ENCODE results near the gene SSH2. TPM values are rescaled to one million over a fixed set of nuclear protein-coding genes. Genes with fewer than 3 reads are reported as not detected.
"Not testable (repeated sequence)": the region's sequence is repeated elsewhere in the genome, so short reads cannot be mapped to it uniquely, and the experiment has no call there.

The SSH2 gene
- polyA plus RNA-seq, 4 donors = 14.9 to 20.9 (median 18.2) TPM

DNA sequence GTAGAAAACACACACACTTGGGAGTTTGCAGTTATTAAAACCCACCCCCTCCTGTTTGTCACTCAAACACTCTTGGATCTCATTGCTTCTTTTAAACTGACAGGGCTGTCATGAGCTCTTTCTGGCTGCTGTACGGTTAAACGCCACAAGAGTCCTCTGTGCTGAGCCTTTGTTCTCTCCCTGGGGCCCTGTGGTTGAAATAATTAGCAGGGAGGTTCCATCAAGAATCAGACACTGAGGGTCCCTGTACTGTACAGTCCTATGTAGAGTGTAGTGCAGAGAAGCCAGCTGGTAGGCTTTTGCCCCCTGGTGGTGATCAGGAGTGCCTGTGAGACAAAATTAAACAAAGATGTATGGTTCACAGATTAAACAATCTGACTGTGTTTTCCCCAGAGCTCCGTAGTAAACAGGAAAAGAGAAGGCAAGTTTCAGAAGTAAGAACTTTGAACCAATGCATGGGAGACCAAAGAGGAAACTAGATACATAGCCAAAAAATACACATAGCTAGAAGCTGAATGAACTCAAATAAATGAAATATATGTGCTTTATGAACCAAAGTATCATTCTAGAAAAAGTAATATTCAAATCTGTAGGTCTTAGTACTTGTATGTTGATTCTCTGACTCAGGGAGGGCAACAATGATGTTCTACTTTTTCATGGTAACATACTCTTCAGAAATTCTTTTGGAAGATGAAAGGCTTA lies 1.4 kb upstream of the SSH2 start:
- DNase-seq (ENCODE audit: low read depth in 4 of 4, low spot score in 2 of 4) = peak in 2 of 4 donors; percentile 63 to 69

DNA sequence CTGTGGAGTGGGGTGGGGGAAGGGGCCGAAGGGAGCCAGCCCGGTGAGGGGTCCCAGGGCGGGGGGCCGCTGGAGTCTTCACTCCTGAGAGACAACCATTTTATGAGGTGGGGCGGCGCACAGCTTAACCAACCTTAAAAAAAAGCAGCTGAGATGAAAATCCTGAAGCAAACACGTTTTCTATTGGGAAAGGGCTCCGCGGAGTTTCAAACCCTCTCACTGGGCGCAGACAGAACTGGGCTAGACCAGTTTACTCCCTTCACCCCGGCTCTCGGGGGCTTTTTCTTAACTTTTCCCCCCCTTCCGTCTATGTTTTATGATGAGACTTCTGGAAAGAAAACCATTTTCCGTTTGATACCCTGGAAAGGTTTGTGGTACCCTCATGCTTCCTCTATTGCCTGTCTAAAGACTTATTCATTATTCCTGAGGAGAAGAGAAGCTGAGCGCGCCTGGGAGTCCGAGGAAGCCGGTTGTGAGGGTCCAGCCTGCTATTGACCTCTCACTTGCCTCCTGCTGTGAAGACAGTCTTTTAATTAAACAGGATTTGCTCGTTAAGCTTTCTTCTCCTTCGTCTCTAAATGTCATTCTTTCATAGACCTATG lies 482 bp upstream of the SSH2 start:
- DNase-seq (ENCODE audit: low read depth in 4 of 4, low spot score in 2 of 4) = no peak

DNA sequence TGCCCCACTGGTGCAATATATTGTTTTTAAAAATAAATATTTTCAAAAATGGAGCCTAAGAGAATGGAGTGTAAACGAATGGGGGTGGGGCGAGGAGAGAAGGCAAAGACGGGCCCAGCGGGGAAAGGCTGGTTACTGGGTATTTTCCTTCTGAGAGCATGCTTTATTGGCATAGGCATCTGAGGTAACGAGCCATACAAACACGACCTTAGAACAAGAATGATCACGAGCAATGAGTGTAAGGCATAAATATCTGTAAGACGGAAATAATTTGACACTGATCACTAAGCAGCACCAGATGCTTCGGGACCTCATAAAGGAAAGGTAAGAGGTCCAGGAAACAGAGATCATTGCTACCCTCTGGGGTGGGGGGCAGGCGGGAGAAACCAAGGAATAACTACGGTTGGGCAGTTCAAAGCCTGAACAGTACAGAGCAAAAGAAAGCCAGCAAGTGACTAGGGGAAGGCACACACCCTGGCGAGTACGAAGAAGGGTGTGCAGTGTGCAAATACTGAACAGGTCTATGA lies 959 bp downstream of the SSH2 start:
- peak in 1 of 4 donors; percentile 48 for DNase-seq (ENCODE audit: low read depth in 4 of 4, low spot score in 2 of 4)

DNA sequence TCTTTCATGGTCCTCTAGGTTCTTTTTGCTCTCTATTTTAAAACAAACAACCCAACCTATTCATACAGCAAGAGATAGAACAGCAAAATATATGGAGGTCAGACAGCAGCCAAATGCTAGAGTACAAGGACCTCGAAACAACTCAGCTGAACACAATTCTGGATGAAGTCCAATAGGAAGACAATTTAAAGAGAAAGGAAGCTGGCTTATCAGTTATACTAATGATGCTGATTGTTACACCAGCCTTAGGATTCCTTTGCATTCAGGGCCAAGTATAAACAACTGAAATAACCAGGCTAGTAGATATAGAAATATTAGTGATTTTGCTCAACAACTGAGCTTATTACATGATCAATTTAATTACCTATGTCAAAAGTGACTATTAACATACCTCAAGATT lies 2.5 kb downstream of the SSH2 start:
- DNase-seq (ENCODE audit: low read depth in 4 of 4, low spot score in 2 of 4) = no peak

DNA sequence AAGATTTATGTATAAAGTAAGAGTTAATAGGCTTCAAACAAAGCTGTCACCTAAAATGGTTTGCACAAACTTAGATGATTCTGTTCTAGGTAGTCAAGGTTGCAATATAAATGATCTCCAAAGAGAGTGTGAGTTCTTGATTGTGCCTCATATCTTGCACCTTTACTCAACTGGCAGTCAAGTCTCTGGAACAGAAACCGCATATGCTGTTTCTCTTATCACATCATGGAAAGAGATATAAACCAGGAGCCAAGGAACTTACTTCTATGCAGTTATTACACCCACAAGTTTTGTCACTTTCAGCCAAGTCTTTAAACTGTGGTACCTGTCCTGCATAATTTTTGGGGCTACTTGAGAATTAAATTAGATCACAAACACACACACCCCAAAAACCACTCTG lies 5.2 kb downstream of the SSH2 start:
- no peak for DNase-seq (ENCODE audit: low read depth in 4 of 4, low spot score in 2 of 4)

DNA sequence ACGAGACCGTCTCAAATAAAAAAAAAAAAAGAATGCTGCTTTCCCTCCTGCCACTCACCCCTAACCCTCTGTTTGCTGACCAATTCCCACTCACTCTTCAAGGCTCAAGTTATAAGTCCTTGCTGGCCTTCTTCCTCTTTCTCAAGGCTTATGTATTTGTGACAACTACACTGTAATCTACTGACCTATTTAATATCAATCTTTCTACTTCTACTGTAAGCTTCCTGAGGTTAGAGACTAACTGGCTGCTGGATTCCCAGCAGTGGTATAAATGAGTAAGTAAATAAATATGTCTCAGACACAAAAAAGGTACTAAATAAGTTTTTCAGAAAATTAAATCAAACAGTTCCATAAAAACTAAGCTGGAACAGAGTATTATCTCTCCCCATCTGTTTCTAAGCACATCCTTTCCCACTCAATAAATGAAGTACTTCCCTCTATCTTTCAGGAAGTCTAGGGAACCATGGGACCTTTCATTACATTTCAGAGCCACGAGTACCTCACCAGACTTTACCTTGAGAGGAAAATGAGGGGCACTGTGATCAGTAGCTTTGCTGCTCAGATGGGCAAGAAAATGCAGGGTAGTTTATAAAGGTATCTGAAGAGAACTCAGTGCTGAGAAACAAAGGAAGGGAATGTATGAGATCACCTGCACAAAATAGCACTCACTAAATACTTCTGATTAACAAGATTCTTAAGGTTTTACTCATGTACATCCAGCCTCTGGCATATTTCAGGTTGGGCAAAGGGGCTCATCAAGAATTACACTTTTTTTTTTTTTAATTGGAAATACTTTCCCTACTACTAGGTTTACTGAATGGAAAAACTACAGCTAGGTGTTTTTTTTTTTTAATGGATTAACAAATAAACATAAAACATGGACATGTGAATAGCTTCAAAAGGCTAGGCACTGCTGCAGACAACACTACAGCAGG lies 10.8 kb downstream of the SSH2 start:
- DNase-seq (ENCODE audit: low read depth in 4 of 4, low spot score in 2 of 4) = no peak

DNA sequence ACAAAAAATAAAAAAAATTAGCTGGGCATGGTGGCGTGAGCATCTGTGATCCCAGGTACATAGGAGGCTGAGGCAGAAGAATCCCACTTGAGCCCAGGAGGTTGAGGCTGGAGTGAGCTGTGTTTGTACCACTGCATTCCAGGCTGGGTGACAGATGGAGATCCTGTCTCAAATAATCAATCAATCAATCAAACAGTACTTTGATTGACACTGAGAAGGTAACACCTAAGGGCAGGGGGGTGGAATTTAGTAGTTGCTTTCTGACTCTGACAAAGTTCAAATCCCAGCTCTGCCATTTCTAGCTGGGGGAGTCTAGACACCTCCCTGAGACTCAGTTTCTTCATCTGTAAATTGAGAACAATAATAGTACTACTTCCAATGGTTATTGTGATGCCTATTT lies 12.0 kb downstream of the SSH2 start:
- DNase-seq (ENCODE audit: low read depth in 4 of 4, low spot score in 2 of 4) = no peak

DNA sequence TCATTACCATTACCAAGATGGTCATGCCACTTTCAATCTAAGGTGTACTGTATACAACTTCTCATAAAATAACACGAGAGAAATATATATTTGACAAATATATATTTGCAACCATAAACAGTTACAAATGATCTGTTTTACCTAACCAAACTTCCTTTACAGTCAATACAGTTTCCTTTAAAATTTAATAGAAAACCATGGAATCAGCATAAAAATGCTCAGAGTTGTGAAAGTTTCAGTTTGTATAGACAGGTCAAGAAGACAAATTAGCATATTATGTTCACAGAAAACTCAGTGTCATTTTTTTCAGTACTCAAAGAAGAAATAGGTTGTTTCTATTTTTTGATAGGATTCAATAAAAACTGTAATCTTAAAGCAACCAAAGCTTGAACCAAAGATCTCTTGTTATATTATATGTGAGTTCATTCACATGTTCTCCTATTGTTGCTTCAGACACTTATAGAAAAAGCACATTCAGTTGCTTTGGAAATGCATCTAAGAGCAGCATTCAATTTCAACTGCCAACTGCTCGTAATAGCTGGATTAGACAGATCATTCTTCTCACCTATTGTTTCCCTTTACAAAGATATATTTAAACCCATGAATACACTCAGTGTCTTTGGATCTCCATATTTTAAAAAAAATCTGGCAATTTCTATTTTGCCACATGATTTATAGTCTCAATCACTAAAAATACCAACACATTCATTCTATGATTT lies 15.1 kb downstream of the SSH2 start:
- DNase-seq (ENCODE audit: low read depth in 4 of 4, low spot score in 2 of 4) = no peak

DNA sequence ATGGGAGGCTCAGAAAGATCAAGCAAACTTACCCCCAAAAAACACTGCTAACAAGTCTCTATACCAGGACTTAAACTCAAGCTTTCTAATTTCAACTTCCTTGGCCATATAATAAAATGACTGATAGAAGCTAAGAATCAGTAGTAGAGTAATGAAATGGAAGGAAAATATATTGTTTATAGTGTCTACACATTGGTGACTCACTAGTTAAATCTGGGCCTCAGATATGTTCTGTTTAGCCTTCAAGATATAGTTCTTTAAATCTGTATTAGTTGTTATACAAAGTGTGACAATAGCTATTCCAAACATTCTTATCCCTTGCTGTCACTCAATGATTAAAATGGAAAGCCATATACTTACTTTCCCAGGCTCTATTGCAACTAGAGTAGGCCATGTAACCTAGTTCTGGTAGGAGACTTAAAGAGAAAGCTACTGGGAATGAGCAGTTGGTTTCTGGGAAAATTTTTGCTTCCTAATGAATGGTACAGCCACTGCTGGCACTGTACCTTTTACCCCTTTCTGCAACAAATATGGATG lies 18.3 kb downstream of the SSH2 start:
- DNase-seq (ENCODE audit: low read depth in 4 of 4, low spot score in 2 of 4) = no peak

DNA sequence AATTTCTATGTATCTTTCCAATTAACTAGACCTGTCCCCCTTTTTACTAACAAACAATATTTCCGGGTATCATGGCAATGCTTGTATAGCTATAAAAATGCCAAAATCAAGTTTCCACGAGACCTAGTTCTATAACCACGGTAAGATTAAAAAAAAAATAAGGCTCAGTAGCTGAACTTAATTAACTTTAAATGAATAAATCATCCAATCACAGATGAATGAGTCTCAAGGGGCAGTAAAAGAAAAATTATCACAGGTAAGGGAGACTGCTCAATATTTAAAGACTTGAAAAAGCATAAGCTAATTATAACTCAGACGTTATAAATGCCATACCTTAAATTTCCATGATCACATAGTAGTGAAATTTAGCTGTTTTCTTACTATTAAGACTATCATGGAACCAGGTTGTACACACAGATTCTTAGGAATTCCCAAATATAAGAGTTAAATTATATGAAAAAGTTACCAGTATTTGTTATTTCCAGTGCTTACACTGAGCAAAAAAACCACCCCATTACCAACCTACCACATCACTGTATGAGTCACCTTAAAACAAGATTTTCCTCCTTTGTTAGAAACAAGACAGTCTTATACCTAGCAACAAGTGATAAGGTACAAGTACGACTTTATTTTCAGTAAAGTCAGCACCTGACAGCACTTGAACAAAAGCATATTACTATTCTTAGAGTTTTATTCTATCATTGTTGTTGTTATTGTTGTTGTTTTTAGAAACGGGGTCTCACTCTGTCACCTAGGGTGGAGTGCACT lies 20.6 kb downstream of the SSH2 start:
- no peak for DNase-seq (ENCODE audit: low read depth in 4 of 4, low spot score in 2 of 4)

DNA sequence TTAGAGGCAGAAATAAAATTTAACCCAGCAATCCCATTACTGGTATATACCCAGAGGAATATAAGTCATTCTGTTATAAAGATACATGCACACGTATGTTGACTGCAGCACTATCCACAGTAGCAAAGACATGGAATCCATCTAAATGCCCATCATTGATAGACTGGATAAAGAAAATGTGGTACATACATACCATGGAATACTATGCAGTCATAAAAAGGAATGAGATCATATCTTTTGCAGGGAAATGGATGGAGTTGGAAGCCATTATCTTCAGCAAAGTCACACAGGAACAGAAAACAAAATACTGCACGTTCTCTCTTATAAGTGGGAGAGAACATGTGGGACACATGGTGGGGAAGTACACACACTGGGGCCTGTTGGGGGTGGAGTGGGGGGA lies 23.1 kb downstream of the SSH2 start:
- no peak for DNase-seq (ENCODE audit: low read depth in 4 of 4, low spot score in 2 of 4)

DNA sequence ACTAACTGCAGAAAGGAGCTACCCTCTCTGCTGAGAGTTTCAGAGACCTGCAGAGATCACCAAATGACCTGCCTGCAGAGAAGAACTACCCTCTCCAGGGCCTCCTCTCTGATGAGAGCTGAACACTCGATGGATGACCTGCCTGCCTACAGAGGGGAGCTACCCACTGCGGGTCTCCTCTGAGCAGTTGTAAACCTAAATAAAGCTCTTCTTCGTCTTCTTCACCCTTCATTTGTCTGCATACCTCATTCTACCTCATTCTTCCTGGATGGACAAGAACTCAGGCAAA lies 24.2 kb downstream of the SSH2 start:
- no peak for DNase-seq (ENCODE audit: low read depth in 4 of 4, low spot score in 2 of 4)

DNA sequence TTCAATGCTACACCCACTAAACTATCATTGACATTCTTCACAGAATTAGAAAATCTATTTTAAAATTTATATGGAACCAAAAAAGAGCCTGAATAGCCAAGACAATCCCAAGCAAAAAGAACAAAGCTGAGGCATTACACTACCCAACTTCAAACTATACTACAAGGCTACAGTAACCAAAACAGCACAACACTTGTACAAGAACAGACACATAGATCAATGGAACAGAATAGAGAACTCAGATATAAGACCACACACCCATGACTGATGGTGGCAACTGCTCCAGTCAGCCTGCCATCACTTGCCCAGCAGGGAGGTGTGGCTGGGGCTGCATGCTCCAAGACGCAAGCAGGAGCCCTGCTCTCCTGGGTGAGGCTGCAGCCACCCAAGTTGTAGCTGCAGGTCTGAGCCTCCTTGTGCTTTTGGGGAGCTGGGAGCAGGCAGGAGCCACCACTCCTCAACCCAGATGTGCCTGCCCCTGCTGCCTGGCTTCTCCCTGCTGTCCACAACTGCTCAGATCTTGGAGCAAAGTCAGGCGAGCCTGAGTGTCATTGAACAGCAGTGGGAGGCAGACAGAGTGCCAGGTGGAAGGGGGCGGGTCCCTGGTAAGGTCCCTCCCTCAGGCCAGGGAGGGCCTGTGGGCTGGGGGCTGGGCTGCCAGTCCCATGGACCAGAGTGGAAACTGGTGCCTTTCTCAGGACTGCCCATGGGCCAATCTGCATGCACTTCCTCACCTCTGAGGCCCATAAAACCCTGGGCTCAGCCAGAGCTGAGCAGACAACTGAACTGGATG lies 24.7 kb downstream of the SSH2 start:
- no peak for DNase-seq (ENCODE audit: low read depth in 4 of 4, low spot score in 2 of 4)

DNA sequence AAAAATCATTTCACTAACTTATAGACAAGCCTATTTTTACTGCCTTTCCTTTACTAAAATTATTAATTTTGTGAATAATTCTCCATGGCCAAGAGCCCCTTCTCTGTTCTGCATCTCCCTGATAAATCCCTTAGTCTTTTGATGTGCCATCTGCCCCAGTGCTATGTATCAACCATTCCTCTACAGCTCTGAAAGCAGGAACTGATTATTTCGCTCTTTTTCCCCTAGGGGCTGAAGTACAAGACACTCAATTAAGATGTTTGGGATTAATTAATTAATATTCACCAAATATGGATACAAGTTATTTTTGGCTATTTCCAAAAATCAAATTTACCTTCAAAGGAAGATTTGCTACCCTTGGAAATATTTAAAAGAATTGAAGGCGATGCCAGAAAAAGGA lies 26.6 kb downstream of the SSH2 start:
- DNase-seq (ENCODE audit: low read depth in 4 of 4, low spot score in 2 of 4) = no peak

DNA sequence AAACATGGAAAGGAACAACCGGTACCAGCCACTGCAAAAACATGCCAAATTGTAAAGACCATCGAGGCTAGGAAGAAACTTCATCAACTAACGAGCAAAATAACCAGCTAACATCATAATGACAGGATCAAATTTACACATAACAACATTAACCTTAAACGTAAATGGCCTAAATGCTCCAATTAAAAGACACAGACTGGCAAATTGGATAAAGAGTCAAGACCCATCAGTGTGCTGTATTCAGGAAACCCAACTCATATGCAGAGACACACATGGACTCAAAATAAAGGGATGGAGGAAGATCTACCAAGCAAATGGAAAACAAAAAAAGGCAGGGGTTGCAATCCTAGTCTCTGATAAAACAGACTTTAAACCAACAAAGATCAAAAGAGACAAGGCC lies 32.9 kb downstream of the SSH2 start:
- DNase-seq (ENCODE audit: low read depth in 4 of 4, low spot score in 2 of 4) = not testable (repeated sequence)

DNA sequence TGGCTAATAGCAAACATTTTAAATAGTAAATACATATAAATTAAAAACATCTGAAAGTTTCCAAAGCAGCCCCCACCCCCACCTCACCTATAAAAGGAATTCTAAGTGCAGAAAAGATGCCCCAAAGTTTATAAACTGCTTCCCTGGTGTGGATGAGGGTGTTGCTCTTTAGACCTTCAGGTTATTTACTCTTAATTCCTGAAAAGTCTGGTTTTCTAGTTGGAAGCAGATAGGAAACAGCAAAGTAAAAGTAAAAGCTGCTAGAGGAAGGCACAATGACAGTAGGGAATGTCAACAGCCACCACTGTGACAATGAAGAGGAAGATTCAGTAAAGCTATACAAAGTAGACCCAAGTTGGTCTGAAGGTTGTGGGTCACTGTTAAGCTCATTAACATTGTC lies 37.8 kb downstream of the SSH2 start:
- DNase-seq (ENCODE audit: low read depth in 4 of 4, low spot score in 2 of 4) = no peak

DNA sequence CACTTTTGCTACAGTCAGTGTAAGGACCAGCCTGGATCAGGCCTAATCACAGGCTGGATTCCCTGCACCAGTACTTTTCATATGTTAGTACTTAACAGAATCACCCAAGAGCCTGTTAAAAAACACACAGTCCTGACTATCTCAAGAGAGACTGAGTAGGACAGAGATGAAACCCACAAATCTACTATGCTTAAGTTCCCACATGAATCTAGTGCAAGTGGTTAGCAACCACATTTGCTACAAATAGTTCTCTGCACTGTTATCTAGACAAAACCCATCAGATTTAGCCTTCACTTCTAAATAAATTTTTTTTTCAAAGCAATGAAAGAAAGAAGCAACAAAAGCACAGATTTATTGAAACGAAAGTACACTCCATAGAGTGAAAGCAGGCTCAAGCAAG lies 38.9 kb downstream of the SSH2 start:
- DNase-seq (ENCODE audit: low read depth in 4 of 4, low spot score in 2 of 4) = no peak

DNA sequence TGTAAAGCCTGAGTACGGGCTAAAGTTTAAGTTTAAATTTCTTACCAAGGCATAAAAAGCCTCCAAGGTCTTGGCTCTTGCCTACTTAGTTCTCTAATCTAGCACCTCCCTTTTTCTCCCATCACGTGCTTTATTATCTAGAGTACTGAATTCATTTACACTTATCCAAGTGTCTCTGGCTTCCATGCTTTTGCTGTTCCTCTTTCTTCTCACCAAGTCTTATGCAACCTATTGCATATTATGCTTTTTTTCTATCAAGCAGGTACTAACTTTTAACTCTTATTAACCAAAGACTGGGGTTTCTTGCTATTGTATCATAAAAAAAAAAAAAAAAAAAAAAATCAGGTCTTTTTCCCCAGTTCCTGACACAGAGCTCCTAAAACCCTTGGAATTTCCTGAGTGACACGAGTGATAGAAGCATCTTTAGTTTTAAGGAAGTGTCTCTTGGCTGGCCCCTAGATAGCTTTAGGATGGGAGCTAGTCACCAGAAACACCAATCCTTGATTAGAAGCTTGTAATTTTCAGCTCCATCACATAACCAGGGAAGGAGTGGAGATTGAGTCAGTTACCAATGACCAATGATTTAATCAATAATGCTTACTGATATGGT lies 44.9 kb downstream of the SSH2 start:
- no peak for DNase-seq (ENCODE audit: low read depth in 4 of 4, low spot score in 2 of 4)

DNA sequence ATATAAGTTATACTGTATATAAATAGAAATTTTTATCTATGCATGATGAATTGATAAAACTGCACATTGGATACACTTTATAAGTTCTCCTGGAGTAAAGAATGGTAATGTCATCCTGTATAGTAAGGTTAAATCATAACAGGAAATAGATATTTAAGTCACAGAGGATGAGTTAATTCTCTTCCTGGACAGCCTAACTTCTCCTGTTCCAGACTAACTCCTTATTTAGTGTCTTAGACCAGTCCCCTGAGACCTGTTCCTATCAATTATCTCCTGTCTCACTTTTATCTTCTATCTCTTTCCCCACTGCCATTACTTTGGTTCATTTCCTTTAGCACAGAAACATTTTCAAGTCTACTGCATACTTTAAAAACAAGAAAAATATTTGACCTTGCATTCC lies 46.5 kb downstream of the SSH2 start:
- DNase-seq (ENCODE audit: low read depth in 4 of 4, low spot score in 2 of 4) = no peak

Measured in left renal cortex interstitium (tissue), 4 donors.